Neural progenitor cell (in vitro differentiated cells): ENCODE data around the gene MYH10. TPM values are rescaled to one million over a fixed set of nuclear protein-coding genes. Genes with fewer than 3 reads are reported as not detected.

Experiments
- DNase-seq: peaks from one replicate; pipeline ENCODE4 v3.0.0-alpha.2; 2016; ENCODE audit warnings: low spot score
- H2AFZ ChIP-seq: fragments of 200-600 bp; sonication (generic); replicated peaks from 2 replicates; pipeline ENCODE4 v1.6.1; 2016; ENCODE audit warnings: antibody characterized with exemption
- H3F3A ChIP-seq: fragments of 200-600 bp; sonication (generic); 2 replicates; pipeline ENCODE4 v1.6.1; 2016; ENCODE audit warnings: antibody characterized with exemption, low read depth
- H3K27ac ChIP-seq: fragments of 200-600 bp; sonication (generic); 2 replicates; pipeline ENCODE4 v1.5.1; 2016; ENCODE audit warnings: mild to moderate bottlenecking
- H3K27me3 ChIP-seq: fragments of 200-600 bp; sonication (generic); 2 replicates; pipeline ENCODE4 v1.6.1; 2016; ENCODE audit warnings: mild to moderate bottlenecking, moderate library complexity
- H3K36me3 ChIP-seq: fragments of 200-600 bp; sonication (generic); 2 replicates; pipeline ENCODE4 v1.5.1; 2016
- H3K4me1 ChIP-seq: fragments of 200-600 bp; sonication (generic); 2 replicates; pipeline ENCODE4 v1.6.1; 2016; ENCODE audit warnings: mixed run types
- H3K4me2 ChIP-seq: fragments of 200-600 bp; sonication (generic); 2 replicates; pipeline ENCODE4 v1.6.1; 2016
- H3K4me3 ChIP-seq: fragments of 200-600 bp; sonication (generic); 2 replicates; pipeline ENCODE4 v1.5.1; 2016
- H3K79me2 ChIP-seq: fragments of 200-600 bp; sonication (generic); 2 replicates; pipeline ENCODE4 v1.6.1; 2016; ENCODE audit warnings: low read depth
- H3K9ac ChIP-seq: fragments of 200-600 bp; sonication (generic); 2 replicates; pipeline ENCODE4 v1.6.1; 2016
- H3K9me3 ChIP-seq: fragments of 200-600 bp; sonication (generic); 2 replicates; pipeline ENCODE4 v1.5.1; 2016; ENCODE audit warnings: low read depth
- H4K20me1 ChIP-seq: fragments of 200-600 bp; sonication (generic); 2 replicates; pipeline ENCODE4 v1.6.1; 2016; ENCODE audit warnings: low read depth
- H3K27ac Mint-ChIP-seq: 3 replicates; pipeline ENCODE4 v1.8.0; 2021; ENCODE audit warnings: mixed read lengths
- H3K27me3 Mint-ChIP-seq: 2 replicates; pipeline ENCODE4 v1.8.0; 2022; ENCODE audit warnings: low read depth, mild to moderate bottlenecking, inconsistent platforms, moderate library complexity, mixed read lengths; ENCODE audit not compliant: insufficient read depth
- H3K36me3 Mint-ChIP-seq: 3 replicates; pipeline ENCODE4 v1.8.0; 2021; ENCODE audit warnings: mixed read lengths
- H3K4me1 Mint-ChIP-seq: 3 replicates; pipeline ENCODE4 v1.8.0; 2021; ENCODE audit warnings: mixed read lengths
- H3K4me3 Mint-ChIP-seq: 3 replicates; pipeline ENCODE4 v1.8.0; 2021; ENCODE audit warnings: mild to moderate bottlenecking, moderate library complexity, mixed read lengths
- H3K9me3 Mint-ChIP-seq: 3 replicates; pipeline ENCODE4 v1.8.0; 2020; ENCODE audit warnings: mixed read lengths
- CTCF ChIP-seq: fragments of 200-600 bp; sonication (generic); IDR thresholded peaks from 2 replicates; pipeline ENCODE4 v1.5.1; 2017; ENCODE audit warnings: antibody characterized with exemption, mild to moderate bottlenecking
- EZH2 ChIP-seq: fragments of 200-600 bp; sonication (generic); IDR thresholded peaks from 2 replicates; pipeline ENCODE4 v1.6.1; 2017; ENCODE audit warnings: antibody characterized with exemption, mild to moderate bottlenecking, moderate library complexity
- EZH2phosphoT487 ChIP-seq: fragments of 200-600 bp; sonication (generic); IDR thresholded peaks from 2 replicates; pipeline ENCODE4 v1.6.1; 2017; ENCODE audit warnings: antibody characterized with exemption
- total RNA-seq: library from RNA; depleted of rRNA; stranded (reverse); fragments of >200 nt; gene quantifications from 2 replicates; pipeline ENCODE4 v1.2.3, GENCODE V29; 2015; ENCODE audit warnings: low replicate concordance

MYH10 gene
- total RNA-seq, 1 donor from 2014 or later = 213 TPM

GRCh38 chr17:8480011-8480976 lies 150.2 kb downstream of the MYH10 start:
- Histone ChIP-seq H3K4me1 (no peaks in the 10 kb centered on the region), H3F3A (peaks cover 11% of the 10 kb centered on the region), H3K4me2 (no peak overlapping the region), H3K36me3 (peaks cover 24% of the 10 kb centered on the region), H3K27me3 (no peaks in the 10 kb centered on the region), H2AFZ (no peak overlapping the region), H3K4me3 (no peak overlapping the region), H3K9ac (no peak overlapping the region), H3K9me3 (no peaks in the 10 kb centered on the region), H3K27ac (no peak overlapping the region), H3K79me2 (no peaks in the 10 kb centered on the region), H4K20me1 (peaks cover 2% of the 10 kb centered on the region)
- Mint-ChIP-seq H3K36me3 (peaks cover 59% of the 10 kb centered on the region), H3K4me3 (no peak overlapping the region), H3K9me3 (peaks cover 8% of the 10 kb centered on the region), H3K4me1 (no peaks in the 10 kb centered on the region), H3K27ac (no peak overlapping the region), H3K27me3 (no peaks in the 10 kb centered on the region)
- no peak for DNase-seq
- TF ChIP-seq EZH2phosphoT487 = no peak
- TF ChIP-seq CTCF = no peak
- no peak for TF ChIP-seq EZH2

GRCh38 chr17:8479431-8479947 lies 151.0 kb downstream of the MYH10 start:
- no peak for DNase-seq
- no peak overlapping the region for H3K4me3 Mint-ChIP-seq

DNA sequence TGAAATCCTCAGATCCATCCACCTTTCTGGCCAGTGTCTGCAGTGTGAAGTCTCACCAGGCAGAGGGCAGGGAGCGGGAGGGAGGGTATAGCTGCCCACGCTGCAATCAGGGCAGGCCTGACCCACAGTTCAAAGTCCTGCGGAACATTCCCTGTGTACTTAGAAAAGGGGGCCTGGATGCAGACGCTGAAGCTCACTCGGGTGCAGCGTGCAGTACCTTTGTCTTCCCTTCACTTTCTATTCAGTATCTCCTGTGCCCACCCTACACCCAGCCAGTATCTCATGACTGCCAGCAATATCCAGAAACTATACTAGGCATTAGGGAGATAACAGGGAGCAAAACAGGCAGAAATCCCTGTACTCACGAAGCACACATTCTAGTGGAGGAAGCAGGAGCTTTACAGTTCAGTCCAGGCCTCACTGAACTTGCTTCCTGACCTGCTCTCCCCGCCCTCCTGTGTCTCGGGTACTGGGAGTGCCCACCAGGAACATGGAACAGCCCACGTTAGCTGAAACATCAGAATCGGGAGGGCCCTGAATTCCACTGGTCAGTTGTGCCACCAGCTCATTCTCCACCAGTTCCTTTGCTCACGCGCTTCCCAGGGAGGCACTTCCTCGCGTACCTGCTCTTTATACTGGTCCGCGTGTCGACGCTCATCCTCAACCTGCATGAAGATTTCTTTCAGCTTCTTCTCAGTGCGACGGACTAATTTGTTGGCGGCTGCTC lies 152.6 kb downstream of the MYH10 start:
- no peak for DNase-seq
- Histone ChIP-seq H2AFZ (no peak overlapping the region), H3K9me3 (no peaks in the 10 kb centered on the region), H3K79me2 (no peaks in the 10 kb centered on the region), H3F3A (peaks cover 25% of the 10 kb centered on the region), H4K20me1 (peaks cover 2% of the 10 kb centered on the region), H3K36me3 (peaks cover 6% of the 10 kb centered on the region), H3K27me3 (no peaks in the 10 kb centered on the region), H3K9ac (no peak overlapping the region), H3K4me1 (no peaks in the 10 kb centered on the region), H3K4me3 (no peak overlapping the region), H3K4me2 (no peak overlapping the region), H3K27ac (no peak overlapping the region)
- H3K36me3 Mint-ChIP-seq = peaks cover 57% of the 10 kb centered on the region
- no peak overlapping the region for H3K27ac Mint-ChIP-seq
- H3K4me3 Mint-ChIP-seq = no peak overlapping the region
- no peaks in the 10 kb centered on the region for H3K4me1 Mint-ChIP-seq
- no peaks in the 10 kb centered on the region for H3K9me3 Mint-ChIP-seq
- no peak for TF ChIP-seq EZH2
- TF ChIP-seq CTCF = no peak
- TF ChIP-seq EZH2phosphoT487 = no peak
- no peaks in the 10 kb centered on the region for H3K27me3 Mint-ChIP-seq

More at GRCh38 chr17:8479431-8479947, 151.0 kb downstream of the MYH10 start:
- peaks cover 14% of the 10 kb centered on the region for H3F3A ChIP-seq
- no peak overlapping the region for H2AFZ ChIP-seq
- H3K79me2 ChIP-seq = no peaks in the 10 kb centered on the region
- peaks cover 16% of the 10 kb centered on the region for H3K36me3 ChIP-seq
- no peak overlapping the region for H3K4me3 ChIP-seq
- H3K36me3 Mint-ChIP-seq = peaks cover 56% of the 10 kb centered on the region
- H3K4me2 ChIP-seq = no peak overlapping the region
- H3K9me3 ChIP-seq = no peaks in the 10 kb centered on the region
- no peaks in the 10 kb centered on the region for H3K4me1 ChIP-seq
- H3K27me3 ChIP-seq = no peaks in the 10 kb centered on the region
- no peaks in the 10 kb centered on the region for H3K4me1 Mint-ChIP-seq
- no peak for TF ChIP-seq CTCF
- H3K9ac ChIP-seq = no peak overlapping the region
- no peaks in the 10 kb centered on the region for H3K27me3 Mint-ChIP-seq
- H3K27ac ChIP-seq = no peak overlapping the region
- peaks cover 1% of the 10 kb centered on the region for H3K9me3 Mint-ChIP-seq
- H4K20me1 ChIP-seq = peaks cover 2% of the 10 kb centered on the region
- no peak overlapping the region for H3K27ac Mint-ChIP-seq
